GM18907 (cell line): ENCODE data around the gene ADCY4.
"Not testable (repeated sequence)": the region's sequence is repeated elsewhere in the genome, so short reads cannot be mapped to it uniquely, and the experiment has no call there.

Experiments used
- ATAC-seq: cut with Tn5 transposase; IDR thresholded peaks from one replicate; pipeline ENCODE4 v1.9.1; 2021; ENCODE audit warnings: mild to moderate bottlenecking, moderate library complexity; ENCODE audit not compliant: unreplicated experiment

Gene ADCY4

GRCh38 chr14:24366721-24367513 lies 32.0 kb upstream of the ADCY4 start:
- ATAC-seq: peak; percentile 70

DNA sequence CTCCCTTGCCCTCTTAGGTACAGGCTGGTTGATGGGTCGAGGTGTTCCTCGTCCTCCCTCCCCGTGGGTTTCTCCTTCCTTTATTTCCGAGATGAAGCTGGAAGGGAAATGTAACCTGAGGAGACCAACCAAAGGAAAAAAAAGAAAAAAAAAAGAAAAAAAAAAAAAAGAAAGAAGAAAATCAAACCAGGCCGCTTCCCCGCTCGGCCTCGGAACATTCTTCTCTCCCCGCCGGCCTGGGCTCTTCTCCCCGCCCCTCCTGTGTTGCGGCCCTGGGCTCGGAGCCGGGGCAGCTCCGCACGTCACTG lies 31.5 kb upstream of the ADCY4 start:
- ATAC-seq: peak; percentile 1

DNA sequence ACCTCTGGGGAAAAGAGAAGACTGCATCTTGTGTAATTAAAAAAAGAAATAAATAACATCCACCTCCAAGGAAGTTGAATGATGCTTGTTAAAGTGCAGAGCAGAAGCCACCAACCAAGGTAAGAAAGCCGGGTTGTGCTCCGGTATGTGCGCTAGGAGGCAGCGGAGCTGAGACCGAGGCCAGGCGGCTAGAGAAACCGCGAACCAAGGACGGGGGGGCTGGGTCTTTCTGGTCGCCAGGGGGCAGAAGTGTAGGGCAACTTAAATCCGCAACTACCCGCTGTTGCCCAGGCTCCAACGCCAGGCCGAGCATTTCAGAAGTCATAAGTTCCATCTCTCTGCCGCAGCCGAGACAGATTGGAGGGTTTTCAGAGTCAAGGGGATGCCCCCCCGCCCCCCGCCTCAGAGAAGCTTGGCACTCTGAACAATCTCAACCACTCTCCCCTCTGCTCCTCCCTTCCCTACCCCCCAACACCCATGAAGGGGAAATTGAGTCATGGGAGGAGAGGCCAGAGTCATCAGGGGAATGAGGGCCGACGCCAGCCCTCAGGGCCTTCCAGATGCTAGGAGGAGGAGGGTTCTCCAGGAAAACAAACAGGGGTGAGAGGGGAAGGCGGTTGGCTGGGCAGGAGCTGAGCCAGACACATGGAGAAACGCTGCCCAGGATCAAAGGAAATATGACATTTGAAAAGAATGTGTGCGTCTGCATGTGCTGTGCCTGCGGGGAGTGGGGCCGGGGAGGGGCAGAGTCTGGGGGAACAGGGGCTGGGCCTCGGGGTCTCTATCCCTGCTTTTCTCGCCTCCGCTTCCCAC lies 30.9 kb upstream of the ADCY4 start:
- peak; percentile 53 for ATAC-seq

GRCh38 chr14:24364841-24365240 lies 30.0 kb upstream of the ADCY4 start:
- ATAC-seq: no peak

DNA sequence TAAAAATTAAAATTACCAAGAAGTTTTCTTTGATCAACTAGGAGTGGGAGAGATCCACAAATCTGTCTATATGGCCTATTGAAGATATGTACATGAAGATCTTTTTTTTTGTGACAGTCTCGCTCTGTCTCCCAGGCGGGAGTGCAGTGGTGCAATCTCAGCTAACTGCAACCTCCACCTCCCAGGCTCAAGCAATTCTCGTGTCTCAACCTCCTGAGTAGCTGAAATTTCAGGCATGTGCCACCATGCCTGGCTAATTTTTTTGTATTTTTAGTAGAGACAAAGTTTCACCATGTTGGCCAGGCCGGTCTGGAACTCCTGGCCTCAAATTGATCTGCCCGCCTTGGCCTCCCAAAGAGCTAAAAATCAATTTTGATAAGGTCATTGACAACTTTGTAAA lies 28.5 kb upstream of the ADCY4 start:
- ATAC-seq: no peak

GRCh38 chr14:24362241-24362960 lies 27.5 kb upstream of the ADCY4 start:
- ATAC-seq: no peak

- no peak for ATAC-seq
Measured at GRCh38 chr14:24361326-24361725, 26.5 kb upstream of the ADCY4 start.

- ATAC-seq: no peak
Measured at GRCh38 chr14:24360281-24360680, 25.4 kb upstream of the ADCY4 start.

GRCh38 chr14:24356208-24356607 lies 21.3 kb upstream of the ADCY4 start:
- no peak for ATAC-seq

DNA sequence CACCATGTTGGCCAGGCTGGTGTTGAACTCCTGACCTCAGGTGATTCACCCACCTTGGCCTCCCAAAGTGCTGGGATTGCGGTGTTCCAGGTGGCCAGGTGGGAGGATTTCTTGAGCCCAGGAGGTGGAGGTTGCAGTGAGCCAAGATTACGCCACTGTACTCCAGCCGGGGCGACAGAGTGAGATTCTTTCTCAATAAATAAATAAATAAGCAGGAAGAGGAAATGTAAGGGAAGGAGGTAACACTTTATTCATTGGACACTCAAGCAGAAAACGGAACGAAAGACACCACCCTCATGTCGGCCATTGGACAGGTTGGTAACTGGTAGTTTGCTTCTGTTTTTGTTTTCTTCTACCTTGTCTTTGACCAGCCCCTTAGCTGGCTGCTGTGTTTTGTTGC lies 20.1 kb upstream of the ADCY4 start:
- no peak for ATAC-seq

DNA sequence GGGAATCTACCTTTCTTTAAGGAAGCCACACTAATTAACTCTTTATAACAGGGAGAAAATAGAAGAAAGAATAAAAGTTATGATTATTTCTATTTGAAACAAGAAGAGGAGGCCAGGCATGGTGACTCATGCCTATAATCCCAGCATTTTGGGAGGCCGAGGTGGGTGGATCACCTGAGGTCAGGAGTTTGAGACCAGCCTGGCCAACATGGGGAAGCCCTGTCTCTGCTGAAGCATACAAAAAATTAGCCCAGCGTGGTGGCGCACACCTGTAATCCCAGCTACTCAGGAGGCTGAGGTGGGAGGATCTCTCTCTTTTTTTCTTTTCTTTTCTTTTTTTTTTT lies 19.6 kb upstream of the ADCY4 start:
- not testable (repeated sequence) for ATAC-seq

DNA sequence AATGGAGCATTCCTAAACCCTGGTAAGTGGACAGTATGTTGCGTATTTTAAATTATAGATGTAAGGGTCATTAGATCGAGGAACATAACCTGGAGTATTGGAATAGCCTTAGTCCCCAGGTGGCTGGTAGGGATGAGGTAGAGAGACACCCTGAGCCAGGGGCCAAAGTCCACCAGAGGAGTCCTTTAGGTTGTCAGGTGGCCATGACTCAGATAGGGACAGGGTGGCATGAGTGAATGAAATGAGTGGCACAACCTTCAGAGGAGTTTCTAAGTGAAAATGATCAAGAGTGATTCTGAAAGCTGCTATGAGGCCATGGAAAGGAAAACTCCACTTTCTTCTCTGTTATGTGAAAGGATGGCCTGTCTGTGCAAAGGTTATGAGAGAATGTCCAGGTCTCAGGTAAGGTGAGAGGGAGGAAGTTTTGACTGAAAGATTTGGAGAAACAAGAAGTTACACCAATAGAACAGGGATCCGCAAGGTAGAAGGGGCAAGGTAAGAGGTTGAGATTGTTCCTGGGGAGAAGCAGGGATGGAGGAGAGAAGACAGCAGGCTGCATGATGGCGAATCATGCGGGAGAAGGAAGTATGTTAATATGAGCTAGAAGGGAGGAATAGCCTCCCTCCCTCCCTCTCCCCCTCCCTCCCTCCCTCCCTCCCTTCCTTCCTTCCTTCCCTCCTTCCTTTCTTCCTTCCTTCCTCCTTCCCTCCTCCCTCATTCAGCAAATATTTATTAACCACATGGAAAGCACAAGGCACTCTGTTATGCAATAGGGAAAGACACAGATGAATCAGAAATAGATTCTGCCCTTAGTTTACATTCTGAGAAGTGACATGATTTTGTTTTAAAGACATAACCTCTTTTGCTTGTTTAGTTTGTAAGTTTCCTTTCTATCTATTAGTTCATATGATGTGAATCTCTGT lies 18.9 kb upstream of the ADCY4 start:
- ATAC-seq: no peak

GRCh38 chr14:24351517-24351916 lies 16.6 kb upstream of the ADCY4 start:
- no peak for ATAC-seq

- no peak for ATAC-seq
Measured at GRCh38 chr14:24349742-24350141, 14.9 kb upstream of the ADCY4 start.

DNA sequence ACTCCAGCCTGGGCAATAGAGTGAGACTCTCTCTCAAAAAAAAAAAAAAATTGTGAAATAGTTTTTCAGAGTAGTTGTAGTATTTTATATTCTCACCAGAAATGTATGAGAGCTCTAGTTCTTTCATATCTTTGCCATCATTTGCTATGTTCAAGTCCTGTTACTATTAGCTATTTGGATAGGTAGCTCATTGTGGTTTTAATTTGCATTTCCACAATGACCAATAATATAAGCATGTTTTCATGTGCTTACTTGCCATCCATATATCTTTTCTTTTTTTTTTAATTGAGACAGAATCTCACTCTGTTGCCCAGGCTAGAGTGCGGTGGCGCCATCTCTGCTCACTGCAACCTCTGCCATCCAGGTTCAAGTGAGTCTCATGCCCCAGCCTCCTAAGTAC lies 13.3 kb upstream of the ADCY4 start:
- no peak for ATAC-seq

DNA sequence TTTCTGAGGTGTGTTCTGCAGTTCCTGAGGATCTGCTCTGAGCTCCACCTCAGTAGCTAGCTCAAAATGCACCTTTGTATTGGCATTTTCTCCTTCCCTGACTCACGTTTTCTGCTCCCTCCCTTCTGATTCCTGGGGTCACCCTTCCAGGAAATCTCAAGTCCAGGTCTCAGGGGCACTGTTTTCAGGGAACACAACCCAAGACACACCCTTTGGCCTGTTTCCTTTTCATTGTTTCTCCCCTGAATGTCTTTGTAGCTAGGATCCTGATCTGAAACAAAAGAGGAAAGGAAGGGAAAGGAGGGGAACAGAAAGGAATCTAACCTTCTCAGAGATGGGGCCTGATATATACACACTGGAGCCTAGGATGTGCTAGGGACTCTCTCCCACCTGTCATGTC lies 12.3 kb upstream of the ADCY4 start:
- ATAC-seq: no peak

GRCh38 chr14:24343795-24344660 lies 9.2 kb upstream of the ADCY4 start:
- ATAC-seq: no peak

- ATAC-seq: no peak
Measured at GRCh38 chr14:24342889-24343288, 8.0 kb upstream of the ADCY4 start.

DNA sequence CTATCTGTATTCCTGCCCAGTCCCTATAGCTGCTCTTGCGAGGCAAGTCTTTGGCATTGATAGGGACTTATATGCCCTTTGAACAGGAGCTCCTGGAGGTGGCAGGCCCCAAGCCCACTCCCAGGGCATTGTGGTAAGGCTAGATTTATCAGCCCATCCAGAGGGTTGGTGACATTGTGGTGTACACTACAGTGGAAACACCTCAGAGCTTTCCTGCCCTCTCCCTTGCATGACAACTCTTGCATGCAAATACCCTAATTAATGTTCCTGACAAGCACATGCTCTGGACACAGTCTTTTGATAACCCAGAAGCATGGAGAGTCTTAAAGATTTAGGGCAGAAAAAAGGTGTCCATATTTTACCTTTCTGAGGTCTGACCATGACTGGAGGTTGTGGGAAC lies 5.7 kb upstream of the ADCY4 start:
- no peak for ATAC-seq
